NCI-H2107 treated with DMSO at 0.1 percent for 48 hours (cell line): ENCODE data around the gene ENO1.
"Not testable (repeated sequence)": the region's sequence is repeated elsewhere in the genome, so short reads cannot be mapped to it uniquely, and the experiment has no call there.

ENCODE experiments used
- DNase-seq: peaks from one replicate; lab custom pipeline; 2025; ENCODE audit not compliant: unreplicated experiment; lab: John Stamatoyannopoulos, UW

The ENO1 gene

DNA sequence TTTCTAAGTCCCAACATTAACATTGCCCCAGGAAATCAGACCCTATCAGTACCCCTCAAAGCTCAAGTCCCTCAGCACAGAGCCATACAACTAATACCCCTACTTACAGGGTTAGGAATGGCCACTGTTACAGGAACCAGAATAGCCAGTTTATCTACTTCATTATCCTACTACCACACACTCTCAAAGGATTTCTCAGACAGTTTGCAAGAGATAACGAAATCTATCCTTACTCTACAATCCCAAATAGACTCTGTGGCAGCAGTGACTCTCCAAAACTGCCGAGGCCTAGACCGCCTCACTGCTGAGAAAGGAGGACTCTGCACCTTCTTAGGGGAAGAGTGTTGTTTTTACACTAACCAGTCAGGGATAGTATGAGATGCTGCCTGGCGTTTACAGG is 19.0 kb upstream of the ENO1 start:
- not testable (repeated sequence) for DNase-seq

DNA sequence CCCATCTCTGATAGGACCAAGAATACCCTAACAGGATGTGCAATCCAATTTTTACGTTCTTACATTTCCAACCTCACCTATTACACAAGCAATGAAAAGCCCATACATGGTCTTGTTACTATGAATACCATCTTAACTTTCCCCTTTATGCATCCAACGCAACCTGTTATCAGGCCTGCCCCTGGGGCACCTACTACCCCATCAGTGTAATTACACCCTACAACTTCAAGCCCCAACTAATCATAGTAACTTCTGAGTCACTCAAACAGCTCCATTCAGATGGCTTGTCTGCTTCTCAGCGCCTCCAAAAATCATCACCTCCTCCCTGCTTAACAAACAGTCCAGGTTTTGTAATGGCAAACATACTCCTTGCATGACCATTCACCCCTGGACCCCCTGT is 18.3 kb upstream of the ENO1 start:
- DNase-seq, result not testable (repeated sequence)

DNA sequence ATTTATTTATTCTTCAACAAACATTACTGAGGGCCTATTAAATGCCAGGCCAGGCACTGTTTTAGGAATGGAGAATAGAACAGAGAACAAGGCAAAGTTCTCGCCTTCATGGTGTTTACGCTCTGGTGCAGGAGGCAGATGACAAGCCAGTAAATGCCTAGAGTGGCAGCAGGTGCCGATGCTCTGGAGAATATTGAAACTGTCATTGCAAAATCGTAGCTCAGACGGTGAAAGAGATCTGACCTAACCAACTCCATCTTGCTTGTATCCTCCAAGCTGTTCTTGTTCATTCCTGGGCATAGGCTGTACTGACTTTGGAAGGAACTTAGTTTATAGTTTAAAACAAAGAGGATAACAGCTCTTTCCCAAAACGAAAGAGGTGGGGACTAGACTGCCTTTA is 13.5 kb upstream of the ENO1 start:
- DNase-seq, result no peak

DNA sequence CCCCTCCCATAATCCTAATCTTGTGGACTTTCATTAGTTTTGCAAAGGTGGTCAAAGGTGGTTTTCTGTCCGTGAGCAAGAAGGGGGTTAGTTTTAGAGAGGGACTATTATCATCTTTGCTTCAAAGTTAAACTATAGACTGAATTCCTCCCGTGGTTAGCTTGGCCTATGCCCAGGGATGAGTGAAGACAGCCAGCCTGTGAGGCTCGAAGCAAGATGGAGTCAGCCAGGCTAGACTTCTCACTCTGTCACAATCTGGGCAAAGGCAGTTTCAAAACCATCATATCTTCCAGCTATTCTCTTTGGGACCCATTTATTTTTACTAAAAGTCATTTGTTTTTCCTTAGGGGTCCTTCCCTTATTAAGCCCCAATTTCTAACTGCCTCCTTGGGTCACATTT is 12.9 kb upstream of the ENO1 start:
- no peak for DNase-seq

DNA sequence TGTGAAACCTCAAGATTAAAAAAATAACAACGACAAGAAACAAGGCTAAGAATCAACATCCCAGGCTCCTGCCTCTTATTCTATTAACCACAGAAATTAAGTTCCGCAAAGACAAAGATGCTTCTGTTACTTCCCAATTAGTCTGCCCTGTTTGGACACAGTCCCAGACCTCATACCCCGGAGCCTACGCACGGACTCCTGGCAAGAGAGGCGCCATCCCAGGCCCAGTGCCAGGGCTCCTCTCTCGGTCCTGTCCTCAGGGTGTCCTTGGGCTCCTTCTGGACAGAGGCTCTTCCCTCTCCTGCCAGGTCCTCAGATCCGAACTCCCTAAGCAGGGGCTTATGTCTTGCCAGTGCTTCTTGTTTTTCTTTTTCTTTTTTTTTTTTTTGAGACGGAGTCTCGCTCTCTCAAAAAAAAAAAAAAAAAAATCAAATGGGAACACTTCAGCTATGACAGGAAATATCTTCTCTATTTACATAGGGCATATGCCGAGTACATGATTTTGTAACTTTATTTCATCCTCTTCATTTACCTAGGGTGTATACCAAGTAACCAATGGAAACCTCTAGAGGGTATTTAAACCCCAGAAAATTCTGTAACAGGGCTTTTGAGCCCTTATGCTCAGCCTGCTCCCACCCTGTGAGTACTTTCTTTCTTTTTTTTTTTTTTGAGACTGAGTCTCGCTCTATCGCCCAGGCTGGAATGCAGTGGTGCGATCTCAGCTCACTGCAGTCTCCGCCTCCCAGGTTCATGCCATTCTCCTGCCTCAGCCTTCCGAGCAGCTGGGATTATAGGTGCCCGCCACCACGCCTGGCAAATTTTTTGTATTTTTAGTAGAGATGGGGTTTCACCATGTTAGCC is 11.7 kb upstream of the ENO1 start:
- DNase-seq, result no peak

DNA sequence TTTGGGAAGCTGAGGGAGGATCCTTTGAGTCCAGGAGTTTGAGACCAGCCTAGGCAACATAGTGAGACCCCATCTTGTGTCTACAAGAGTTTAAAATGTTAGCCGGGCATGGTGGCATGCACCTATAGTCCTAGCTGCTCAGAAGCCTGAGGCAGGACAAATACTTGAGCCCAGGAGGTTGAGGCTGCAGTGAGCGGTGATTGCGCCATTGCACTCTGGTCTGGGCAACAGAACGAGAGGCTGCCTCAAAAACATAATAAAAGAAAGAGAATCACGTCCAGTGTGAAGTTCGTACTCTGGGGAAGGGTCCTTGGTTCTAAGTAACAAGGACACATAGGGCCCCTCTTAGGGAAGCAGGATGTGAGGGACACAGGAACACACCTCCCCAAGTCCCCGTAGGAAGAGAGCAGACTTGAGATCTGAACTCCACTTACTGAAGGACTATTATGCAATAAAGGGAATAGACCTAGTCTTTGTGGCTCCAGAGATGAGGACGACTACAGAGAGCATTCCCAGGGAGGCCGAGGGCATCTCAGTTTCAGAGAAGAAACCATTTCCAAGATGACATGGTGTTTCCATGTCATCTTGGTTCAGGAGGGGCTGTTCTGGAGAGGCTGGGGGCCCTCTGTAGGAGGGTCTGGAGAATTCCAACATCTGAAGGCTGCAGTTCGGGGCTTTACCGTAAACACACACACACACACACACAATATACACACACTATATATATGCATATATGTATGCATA is 10.8 kb upstream of the ENO1 start:
- DNase-seq, result no peak

DNA sequence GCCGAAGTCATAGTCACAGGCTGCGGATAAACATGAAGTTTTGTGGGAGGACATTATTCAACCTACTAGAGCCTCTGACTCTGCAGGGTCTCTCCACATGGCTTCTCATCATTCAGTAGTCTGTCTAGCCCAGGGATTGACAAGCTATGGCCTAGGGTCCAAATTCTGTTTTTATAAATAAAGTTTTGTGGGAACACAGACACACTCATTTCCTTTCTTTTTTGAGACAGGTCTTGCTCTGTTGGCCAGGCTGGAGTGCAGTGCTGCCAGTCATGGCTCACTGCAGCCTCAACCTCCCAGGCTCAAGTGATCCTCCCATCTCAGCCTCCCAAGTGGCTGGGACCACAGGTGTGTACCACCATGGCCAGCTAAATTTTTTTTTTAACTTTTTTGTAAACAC is 8.1 kb upstream of the ENO1 start:
- no peak for DNase-seq

DNA sequence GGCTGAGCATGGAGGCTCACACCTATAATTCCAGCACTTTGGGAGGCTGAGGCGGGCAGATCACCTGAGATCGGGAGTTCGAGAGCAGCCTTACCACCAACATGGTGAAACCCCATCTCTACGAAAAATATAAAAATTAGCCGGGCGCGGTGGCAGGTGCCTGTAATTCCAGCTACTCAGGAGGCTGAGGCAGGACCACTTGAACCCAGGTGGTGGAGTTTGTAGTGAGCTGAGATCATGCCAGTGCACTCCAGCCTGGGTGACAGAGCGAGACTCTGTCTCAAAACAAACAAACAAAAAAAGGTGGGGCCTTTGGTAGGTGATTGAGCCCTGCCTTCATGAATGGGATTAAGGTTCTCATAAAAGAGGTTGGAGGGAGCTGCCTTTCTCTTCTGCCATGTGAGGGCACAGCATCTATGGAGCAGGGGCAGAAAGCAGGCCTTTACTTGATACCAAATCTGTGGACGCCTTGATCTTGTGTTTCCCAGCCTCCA is 7.6 kb upstream of the ENO1 start:
- not testable (repeated sequence) for DNase-seq

DNA sequence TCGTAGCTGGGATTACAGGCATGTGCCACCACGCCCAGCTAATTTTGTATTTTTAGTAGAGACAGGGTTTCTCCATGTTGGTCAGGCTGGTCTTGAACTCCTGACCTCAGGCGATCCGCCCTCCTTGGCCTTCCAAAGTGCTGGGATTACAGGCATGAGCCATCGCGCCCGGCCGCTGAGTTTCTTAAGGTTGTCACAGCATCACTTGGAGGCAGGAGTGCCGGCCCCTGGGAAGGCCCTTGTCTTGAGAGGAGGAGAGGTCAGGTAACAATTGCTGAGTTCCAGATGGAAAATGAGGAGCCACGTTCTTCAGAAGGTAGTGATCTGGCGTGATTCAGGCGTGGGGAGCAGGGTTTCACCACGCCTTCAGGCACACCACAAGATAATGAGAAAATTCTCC is 5.6 kb upstream of the ENO1 start:
- DNase-seq, result not testable (repeated sequence)

DNA sequence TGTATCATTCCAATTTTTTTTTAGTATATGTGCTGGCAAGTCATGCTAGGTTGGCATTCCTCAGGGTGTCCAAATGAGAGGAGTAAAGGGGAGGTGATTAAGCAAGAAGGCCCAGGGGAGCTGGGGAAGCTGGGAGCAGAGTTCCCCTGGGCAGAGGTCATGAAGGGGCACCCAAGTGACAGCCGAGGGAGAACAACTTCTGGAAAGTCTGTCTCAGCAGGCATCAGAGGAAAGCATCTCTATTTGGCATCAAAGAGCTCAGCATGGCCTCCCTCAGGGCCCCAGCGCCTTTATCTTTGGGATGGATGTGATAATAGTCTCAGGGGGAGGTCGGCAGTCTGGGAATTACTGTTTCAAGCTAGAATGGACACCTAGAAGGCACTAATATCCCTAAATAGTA is 5.0 kb upstream of the ENO1 start:
- no peak for DNase-seq

DNA sequence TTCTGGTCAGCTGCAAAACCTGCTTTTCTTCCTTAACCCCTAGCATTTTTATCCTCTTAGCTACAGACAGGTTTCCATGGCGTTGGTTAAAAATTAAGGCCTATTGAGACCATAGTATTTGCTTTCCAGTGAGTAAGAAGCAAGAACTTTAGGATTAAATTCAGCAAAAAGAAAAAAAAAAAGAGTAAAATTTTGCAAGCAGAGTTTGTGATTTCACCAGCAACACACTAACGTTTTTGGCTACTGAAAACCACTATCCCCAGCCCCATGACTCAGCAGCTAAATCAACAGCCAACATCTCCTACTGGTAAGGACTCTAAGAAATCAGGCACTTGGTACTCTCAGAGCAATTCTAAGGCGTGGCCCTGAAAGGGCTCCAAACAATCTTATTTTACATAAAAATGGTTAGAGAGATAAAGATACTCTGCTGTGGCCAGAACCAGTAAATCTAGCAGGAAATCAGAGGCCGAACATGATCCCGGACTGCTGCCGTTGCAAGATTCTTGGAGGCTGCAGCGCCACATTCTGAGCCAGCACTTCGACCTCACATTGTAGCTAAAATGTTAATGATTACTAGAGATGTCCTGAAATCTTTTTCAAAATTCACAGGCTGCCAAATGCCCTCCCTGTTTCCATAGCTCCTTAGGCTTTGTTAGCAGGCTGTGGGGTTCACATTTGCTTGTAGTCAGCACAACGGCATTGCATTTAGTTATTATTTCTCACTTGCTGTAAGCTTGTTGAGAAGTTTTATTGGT is 1.6 kb upstream of the ENO1 start:
- no peak for DNase-seq

DNA sequence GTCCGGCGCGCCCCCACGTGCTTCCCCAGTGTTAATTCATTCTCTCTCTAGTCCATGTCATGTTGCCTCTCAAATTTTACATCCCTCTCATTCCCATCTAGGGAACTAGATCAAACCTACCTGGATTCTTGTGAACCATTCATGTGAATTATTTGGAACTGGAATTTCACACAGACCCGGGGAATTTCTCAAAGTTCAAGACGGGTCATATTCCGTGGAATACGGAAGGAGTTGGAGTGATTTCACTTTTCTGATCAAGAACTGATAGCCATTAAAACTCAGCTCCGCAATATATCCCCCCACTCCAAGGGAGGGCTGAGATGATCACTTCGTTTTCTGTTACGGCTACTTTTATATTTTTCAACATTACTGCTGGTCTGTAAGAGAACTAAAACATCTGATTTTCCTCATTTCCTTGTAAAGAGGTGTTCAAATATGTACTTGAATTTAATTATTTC is 1.0 kb upstream of the ENO1 start:
- no peak for DNase-seq

DNA sequence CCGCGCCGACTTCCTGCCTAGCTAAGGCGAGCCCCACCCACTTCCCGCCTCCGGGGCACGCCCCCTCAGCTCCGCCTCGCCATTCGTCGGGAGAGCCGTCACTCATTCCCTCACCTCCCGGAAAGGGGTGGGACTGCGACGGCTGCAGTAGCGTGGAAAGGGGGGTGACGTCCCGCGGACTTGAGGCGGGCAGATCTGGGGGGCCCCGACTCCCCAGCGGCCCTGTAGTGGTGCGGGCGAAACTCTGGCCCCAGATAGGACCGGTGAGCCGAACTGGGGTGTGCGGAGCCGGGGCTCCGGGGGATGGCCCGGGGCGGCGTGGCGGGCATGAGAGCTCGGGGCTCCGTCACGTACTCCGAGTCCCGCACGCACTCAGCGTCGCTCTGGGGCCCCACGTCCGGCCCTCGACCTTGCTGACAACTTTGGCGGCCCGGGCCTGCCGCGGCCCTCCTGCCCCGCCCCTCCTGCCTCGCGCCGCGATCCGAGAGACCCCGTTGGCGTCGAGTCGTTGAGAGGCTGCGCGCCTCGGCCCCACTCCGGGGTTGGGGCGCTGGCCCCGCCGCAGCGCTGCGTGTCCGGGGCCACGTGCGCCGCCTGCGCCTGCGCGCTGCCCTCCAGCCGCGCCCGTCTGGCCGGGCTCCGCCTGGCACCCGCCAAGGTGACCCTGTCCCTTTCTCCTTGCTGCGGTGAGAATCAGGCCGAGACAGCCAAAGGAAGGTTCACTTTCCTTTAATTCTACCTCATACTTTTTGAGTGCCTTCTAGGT is 395 bp upstream of the ENO1 start:
- DNase-seq, result no peak

DNA sequence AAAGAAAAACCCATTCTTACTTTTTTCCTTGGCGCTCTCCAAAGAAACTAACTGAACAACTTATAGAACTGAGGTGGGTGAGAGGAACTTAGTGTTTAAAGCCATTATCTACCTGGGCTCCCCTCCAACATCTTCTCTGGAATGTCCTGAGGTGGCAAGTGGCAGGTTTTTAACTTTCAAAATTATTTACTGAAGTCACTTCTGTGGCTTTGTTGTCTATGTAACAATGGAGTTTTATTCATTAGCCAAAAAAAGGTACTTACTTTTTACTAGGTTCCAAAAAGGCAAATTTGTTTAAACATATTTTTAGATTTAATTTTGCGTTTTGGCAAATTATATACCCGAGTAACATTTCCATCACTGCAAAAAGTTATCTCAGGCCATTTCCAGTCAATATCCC is 2.4 kb downstream of the ENO1 start:
- no peak for DNase-seq

DNA sequence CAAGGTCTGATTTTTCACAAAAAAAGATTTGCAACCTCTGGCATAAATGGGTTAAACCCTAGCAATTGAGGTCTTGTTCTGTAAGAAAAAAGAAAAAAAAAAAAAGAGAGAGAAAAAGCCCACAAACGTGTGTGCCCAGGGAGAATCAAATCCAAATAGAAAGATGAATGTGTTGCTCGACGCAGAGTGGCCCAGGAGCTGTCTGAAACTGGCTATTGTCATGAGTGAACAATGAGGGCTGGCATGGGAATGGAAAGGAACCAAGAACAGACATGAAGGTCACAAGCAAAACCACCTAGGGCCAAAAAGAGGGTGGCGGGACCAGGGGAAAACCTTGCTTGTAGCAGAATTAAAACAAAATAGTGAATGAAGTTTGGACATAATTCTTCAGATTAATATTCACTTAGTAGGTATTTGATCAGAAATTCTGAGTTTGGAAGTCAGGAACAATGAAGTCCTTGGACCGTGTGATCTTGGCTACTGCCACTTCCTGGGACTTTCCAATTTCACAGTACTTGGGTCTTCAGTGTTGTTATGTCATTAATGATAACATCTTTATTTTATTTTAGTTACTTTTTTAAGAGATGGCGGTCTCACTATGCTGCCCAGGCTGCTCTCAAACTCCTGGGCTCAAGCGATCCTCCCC is 3.1 kb downstream of the ENO1 start:
- DNase-seq, result no peak

DNA sequence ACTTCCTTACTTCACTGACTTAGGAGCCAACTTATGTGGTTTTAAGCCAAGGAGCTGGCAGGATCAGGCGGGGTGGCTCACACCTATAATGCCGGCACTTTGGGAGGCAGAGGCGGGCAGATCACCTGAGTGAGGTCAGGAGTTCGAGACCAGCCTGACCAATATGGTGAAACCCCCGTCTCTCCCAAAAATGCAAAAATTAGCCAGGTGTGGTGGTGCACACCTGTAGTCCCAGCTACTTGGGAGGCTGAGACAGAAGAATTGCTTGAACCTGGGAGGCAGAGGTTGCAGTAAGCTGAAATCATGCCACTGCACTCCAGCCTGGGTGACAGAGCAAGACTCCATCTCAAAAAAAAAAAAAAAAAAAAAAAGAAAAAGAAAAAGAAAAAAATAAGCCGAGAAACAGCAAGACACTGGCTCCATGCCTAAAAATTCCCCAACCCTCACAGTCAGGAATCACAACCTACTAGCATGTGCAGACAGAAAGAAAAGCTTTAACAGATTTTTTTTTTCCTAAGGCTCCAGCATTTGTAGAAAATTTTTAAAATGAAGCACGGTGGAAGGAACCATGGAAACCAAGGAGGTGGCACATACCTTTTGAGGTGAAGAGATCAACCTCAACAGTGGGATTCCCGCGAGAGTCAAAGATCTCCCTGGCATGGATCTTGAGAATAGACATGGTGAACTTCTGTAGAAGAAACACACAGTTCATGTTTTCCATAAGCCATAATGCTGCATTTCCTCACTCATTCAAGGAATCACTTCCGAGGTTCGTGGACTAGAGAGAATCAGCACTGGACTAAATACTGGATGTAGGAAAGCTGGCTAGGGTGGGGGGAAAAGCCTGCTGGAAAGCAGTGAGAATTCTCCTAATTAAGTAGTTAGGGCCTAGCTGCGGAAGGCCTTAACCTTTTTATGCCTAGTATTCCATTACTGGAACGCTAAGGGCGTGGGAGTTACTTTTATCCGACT is 4.0 kb downstream of the ENO1 start:
- DNase-seq, result no peak

DNA sequence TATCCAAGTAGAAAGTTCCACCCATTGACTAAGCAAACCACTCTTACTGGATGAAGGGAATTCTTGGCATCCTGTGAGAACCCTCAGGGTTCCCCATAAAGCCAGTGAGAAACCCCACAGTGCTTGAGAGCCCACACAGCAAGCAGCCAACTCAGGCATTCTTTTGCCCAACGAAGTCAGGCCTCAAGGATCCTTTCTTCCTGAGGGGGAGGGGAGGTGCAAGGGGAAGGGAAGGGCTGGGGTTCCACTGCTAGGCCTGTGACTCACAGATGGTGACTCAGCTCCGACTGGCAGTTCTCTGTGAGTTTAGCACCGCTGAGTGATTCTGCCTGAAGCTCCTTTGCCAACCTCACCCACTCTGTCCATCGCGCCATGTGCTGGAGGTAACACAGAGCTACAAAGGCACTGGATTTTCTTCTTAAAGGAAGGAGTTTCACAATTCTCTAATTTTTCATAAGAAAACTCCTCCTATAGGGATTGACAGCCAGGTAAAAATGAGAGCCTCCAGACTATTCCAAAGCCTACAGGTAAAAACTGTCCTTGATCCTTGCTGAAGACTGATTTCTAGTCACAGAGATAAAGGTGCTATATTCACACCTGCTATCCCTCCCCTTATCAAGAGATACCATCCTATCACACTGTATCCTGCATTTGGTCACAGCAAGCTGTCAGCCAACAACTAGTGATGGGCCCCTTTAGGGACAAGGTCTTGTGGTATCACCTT is 4.8 kb downstream of the ENO1 start:
- DNase-seq, result no peak

DNA sequence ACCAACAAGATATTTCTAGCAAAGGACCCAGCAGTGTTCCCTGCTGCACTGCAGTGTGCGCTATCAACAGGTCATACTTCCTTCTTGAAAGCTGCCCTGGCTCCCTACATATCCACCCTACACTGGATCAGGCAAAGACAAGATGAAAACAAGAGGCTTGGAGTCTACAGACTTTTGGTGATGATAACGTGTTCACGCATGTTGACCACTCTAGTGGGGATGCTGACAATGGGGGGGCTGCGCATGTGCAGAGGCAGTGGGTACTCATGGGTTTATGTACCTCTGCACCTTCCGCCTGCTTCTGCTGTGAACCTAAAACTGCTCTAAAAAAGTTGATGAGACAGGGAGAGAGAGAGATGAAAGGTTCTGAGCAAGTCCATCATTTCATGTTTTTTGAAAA is 5.5 kb downstream of the ENO1 start:
- DNase-seq, result no peak
